Measurements from ENCODE around the gene ICAM3.

ICAM3 gene

DNA sequence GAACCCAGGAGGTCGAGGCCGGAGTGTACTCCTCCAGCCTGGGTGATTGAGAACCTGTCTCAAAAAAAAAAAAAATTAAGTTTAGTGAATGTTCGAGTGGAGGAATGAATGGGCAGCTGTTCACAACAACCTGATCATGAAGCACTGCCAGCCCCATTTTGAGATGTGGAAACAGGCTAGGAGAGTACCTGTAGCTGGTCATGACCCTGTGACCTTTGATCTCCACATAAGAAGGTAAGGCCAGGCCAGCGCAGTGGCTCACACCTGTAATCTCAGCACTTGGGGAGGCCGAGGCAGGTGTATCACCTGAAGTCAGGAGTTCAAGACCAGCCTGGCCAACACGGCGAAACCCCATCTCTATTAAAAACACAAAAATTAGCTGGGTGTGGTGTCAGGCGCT is 13.7 kb downstream of the ICAM3 start:
- no peak for DNase-seq (ENCODE audit: low read depth)
- TF ChIP-seq, protein P1, sequence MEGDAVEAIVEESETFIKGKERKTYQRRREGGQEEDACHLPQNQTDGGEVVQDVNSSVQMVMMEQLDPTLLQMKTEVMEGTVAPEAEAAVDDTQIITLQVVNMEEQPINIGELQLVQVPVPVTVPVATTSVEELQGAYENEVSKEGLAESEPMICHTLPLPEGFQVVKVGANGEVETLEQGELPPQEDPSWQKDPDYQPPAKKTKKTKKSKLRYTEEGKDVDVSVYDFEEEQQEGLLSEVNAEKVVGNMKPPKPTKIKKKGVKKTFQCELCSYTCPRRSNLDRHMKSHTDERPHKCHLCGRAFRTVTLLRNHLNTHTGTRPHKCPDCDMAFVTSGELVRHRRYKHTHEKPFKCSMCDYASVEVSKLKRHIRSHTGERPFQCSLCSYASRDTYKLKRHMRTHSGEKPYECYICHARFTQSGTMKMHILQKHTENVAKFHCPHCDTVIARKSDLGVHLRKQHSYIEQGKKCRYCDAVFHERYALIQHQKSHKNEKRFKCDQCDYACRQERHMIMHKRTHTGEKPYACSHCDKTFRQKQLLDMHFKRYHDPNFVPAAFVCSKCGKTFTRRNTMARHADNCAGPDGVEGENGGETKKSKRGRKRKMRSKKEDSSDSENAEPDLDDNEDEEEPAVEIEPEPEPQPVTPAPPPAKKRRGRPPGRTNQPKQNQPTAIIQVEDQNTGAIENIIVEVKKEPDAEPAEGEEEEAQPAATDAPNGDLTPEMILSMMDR (conservative IDR thresholded peaks at IDR 0.05; ENCODE audit: low read depth, low read length): no peak
- no peak overlapping the region for H3K4me3 ChIP-seq (ENCODE audit: low read length)

DNA sequence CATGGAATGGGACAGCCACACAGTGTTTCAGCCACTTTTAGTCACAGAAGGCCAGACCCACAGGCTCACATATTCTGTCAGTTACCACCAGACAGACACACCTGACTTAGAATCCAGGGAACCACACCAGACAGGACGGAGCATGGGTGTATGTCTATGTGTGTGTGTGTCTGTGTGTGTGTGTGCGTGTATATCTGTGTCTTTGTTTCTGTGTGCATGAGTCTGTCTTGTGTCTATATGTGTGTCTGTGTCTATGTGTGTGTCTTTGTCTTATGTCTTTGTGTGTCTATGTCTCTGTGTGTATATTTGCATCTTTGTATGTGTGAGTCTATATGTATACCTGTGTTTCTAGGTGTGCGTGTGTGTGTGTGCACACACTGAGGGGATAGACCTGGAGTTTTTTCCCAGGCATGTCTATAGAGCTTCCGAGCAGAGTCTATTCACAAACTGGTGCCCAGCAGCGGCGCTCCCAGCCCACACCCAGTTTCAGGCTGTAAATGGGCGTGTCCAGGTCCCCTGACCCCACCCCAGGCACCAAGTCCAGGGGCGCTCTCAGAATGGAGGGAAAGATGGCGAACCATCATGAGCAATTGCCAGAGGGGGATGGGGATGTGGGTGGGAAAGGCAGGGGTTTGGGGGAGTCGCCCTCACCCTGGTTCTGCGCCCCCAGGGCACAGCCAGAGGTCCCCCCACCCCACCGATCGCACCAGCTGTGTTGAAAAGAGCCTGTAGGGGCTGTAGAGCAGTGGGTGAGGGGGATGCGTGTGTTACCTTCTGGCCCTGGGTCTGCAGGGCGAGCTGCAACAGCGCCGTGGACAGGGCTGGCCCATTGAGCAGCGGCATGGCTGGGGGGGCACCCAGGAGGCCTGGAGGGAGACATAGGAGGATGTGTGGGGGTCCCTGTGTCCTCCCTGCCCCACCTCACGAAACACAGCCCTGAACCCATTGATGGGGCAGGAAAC is 17.3 kb downstream of the ICAM3 start:
- no peak overlapping the region for H3K4me3 ChIP-seq (ENCODE audit: low read length)
- DNase-seq (ENCODE audit: low read depth): no peak
- TF ChIP-seq, protein P1 (conservative IDR thresholded peaks at IDR 0.05; ENCODE audit: low read depth, low read length): no peak

DNA sequence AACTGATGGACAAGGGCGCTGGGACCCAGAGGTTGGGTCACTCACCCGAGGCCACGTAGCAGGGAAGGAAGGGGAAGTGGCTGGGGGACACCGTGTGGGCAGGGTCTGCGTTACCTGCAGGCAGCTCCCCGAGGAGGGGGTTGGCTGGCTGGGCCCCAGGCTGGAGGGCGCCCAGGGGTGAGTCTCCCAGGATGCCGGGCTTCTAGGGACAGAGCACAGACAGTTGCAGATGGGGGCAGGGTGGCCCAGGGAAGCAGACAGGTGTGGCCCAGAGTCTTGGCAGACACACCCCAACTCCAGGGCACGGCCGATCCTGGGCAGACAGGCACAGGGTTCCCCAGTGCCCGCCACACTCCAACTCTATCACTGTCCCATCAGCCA is 18.0 kb downstream of the ICAM3 start:
- DNase-seq (ENCODE audit: low read depth): no peak
- H3K4me3 ChIP-seq (ENCODE audit: low read length): no peak overlapping the region
- TF ChIP-seq, protein P1 (conservative IDR thresholded peaks at IDR 0.05; ENCODE audit: low read depth, low read length): no peak

DNA sequence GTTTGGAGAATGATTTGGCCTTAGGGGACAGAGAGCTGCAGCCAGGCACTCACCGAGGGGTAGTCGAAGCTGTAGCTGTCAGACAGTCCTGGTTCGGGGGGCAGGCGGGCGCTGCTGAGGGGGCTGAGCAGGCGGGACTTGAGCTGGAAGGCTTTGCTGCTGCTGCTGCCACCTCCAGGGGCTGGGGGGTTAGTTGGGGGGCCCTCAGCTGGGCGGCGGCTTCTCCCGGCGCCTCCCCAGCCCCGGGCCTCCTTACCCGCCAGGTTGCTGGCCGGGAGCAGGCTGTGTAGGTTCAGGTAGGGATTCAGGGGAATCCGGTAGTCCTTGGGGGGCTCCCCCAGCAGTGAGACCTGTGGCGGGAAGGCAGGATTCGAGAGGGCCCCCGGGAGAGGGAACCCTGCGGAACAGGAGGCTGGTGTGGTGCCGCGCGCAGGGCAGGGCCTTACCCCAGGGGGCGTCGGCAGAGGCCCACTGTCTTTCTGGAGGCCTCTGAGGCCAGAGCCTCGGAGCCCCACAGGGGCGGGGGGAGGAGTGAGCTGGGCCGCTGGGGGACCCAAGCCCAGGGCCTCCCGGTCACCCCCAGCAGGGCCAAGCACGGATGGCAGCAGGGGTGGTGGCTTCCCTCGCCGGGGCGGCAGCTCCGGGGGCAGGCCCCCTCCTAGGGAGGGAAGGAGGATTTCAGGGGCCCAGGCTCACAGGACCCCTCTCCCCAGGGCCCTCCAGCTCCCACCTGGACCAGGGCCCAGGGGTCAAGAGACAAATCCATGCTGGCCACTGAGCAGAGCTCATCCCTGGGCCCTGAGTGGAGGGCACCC is 18.6 kb downstream of the ICAM3 start:
- TF ChIP-seq, protein P1 (conservative IDR thresholded peaks at IDR 0.05; ENCODE audit: low read depth, low read length): no peak
- H3K4me3 ChIP-seq (ENCODE audit: low read length): no peak overlapping the region
- DNase-seq (ENCODE audit: low read depth): no peak

DNA sequence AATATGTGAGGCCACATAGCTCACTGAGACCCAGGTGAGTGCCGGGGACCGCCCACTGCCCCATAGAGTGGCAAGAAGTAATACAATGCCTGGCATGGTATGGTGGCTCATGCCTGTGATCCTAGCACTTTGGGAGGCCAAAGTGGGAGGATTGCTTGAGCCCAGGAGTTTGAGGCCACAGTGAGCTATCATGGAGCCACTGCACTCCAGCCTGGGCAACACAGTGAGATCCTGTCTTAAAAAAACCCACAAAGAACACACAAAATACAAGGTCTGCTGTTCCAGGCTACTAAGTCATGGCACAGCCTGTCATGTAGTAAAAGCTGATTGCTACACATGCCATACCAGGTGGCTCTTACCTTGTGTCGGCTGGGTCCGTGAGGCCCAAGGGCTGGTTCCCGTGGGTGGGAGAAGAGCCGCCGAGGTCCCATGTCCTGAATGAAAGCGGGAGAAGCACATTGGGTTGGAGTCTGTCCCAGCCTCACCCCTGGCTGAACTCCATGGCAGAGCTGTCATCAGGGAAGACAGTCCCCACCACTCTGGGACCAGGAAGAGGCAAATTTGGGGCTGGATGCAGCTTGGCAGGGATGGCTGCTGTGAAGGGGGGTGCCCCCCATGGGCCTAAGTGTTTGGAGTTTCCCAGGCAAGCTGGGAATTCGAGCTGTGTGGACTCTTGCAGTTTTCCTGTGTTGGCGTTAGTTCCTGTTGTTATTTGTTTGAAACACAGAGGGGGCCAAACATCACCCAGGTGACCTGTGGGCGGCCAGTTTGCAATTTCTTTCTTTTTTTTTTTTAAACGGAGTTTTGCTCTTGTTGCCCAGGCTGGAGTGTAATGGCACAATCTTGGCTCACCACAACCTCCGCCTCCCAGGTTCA is 20.4 kb downstream of the ICAM3 start:
- DNase-seq (ENCODE audit: low read depth): no peak
- no peak overlapping the region for H3K4me3 ChIP-seq (ENCODE audit: low read length)
- TF ChIP-seq, protein P1 (conservative IDR thresholded peaks at IDR 0.05; ENCODE audit: low read depth, low read length): no peak

DNA sequence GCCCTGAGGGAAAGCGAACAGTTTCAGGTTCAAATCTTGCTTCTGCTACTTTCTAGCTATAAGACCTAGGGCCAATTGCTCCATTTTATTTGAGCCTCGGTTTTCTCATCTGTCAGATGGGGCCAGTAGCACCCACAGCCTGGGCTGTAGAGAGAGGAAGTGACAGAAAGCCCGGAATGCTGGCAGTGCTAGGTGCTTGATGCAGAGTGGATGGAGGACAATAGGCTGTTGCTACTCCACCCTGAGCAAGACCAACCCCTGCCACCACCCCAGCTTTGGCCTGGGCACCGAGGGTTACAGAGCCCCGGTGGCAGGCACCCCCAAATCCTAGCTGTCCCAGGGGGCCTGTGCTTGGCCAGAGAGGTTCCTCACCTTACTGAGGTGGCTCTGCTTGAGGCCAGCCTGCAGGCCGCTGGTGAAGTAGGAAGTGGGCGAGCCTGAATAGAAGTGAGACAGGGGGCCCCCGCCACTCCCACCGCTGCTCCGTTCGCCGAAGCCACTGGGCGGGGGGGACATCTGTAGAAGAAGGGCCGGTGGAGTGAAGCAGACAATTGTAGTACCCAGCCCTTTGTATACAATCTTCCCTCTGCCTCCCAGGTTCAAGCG is 21.5 kb downstream of the ICAM3 start:
- H3K4me3 ChIP-seq (ENCODE audit: low read length): no peak overlapping the region
- DNase-seq (ENCODE audit: low read depth): no peak
- TF ChIP-seq, protein P1 (conservative IDR thresholded peaks at IDR 0.05; ENCODE audit: low read depth, low read length): no peak

All from retinal pigment epithelial cell (primary cell).